GM12872 (cell line): ENCODE data around the gene SVIL.

Experiments
- TF ChIP-seq, protein P1 (sequence below): IDR thresholded peaks from 3 replicates; pipeline ENCODE4 v1.5.1; 2011; ENCODE audit warnings: low read depth, mild to moderate bottlenecking, low read length, moderate library complexity; ENCODE audit not compliant: insufficient read depth

Gene SVIL

DNA sequence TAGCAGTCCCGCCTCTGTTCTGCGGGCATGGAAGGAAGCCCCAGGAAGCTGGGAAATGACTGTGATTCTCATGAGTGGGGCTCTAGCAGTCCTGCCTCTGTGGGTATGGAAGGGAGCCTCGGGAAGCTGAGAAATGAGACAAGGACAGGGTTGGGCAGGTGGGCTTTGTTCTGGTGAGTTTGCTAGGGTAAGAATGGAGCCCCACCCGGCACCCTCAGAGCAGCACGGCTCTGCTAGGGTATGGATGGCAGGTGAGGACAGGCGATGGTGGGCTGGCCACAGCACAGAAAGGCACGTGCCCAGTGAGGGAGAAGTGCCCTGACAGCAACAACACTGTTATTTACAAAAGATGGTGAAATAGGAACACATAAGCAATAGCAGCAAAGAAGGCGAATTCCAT is 39.6 kb downstream of the SVIL start:
- TF ChIP-seq, protein P1, sequence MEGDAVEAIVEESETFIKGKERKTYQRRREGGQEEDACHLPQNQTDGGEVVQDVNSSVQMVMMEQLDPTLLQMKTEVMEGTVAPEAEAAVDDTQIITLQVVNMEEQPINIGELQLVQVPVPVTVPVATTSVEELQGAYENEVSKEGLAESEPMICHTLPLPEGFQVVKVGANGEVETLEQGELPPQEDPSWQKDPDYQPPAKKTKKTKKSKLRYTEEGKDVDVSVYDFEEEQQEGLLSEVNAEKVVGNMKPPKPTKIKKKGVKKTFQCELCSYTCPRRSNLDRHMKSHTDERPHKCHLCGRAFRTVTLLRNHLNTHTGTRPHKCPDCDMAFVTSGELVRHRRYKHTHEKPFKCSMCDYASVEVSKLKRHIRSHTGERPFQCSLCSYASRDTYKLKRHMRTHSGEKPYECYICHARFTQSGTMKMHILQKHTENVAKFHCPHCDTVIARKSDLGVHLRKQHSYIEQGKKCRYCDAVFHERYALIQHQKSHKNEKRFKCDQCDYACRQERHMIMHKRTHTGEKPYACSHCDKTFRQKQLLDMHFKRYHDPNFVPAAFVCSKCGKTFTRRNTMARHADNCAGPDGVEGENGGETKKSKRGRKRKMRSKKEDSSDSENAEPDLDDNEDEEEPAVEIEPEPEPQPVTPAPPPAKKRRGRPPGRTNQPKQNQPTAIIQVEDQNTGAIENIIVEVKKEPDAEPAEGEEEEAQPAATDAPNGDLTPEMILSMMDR = no peak

GRCh38 chr10:29591651-29591968 is 43.2 kb downstream of the SVIL start:
- TF ChIP-seq, protein P1 = no peak

- TF ChIP-seq, protein P1 = no peak
Observed at GRCh38 chr10:29590915-29591650, 43.7 kb downstream of the SVIL start.

GRCh38 chr10:29588629-29589421 is 45.9 kb downstream of the SVIL start:
- TF ChIP-seq, protein P1 = no peak

- TF ChIP-seq, protein P1 = no peak
Observed at GRCh38 chr10:29586509-29586908, 48.3 kb downstream of the SVIL start.

DNA sequence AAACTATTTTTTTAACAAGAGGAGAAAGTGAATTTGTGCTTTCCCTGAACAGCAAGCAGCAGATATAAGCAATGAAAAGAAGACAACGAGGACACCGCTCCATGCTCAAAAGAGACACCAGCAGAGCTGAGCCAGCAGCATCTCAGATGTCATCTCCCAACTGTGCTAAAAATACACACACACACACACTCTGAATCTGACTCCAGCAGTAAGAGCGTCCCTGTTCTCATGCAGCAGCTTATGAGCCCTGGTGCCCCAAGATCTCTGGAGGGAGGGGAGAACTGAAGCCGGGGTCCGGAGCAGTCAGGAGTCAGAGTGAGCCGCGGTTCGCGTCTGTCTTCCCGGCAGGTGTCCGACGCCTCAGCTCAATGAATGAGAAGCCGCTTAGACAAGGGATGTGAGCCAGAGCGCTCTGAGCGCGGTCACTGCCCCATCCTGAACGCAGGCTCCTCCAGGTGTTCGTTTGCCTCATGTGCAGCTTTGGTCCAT is 49.2 kb downstream of the SVIL start:
- TF ChIP-seq, protein P1 = no peak

DNA sequence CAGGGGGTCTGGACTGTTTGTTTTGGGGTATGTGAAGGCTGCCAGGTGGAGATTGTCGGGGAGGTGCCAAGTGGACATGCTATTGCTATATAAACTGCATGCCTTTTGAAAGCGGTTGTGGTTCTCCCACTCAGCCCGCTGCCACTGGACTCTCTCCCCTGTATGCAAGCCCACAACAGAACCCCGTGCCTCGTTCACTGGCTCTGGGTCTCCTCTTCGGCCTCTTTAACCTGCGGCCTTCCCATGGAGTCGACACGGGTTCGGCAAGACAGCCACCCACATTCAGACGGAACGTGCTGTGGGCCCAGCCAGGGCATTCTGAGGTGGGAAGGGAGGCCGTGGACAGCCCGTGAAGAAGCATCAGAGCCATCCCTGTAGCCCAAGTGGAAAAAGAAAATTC is 50.3 kb downstream of the SVIL start:
- TF ChIP-seq, protein P1 = no peak
